IMR-90 (cell line): ENCODE data around the gene TNK1. TPM values are rescaled to one million over a fixed set of nuclear protein-coding genes. Genes with fewer than 3 reads are reported as not detected.

Source experiments
- ATAC-seq: fragments of 200-7000 bp; cut with Tn5 transposase; 2 replicates; pipeline ENCODE4 v1.9.1; 2020; ENCODE audit warnings: low read depth, mild to moderate bottlenecking, moderate library complexity
- BruUV-seq: library from RNA; stranded (reverse); fragments of 400-500 nt; replicated peaks from 2 replicates; lab custom pipeline; 2021; lab: Mats Ljungman, UMichigan
- CTCF ChIA-PET: fragments of 300-600 bp; formaldehyde crosslinking; extraction: SDS; loops from one replicate; lab custom pipeline; 2021; ENCODE audit warnings: antibody characterized with exemption; lab: Yijun Ruan, JAX
- POLR2A ChIA-PET: fragments of 300-600 bp; sonication (Branson Sonifier 250); formaldehyde crosslinking; loops from one replicate; lab custom pipeline; 2022; ENCODE audit warnings: antibody characterized with exemption; ENCODE audit not compliant: unreplicated experiment; lab: Charles Lee
- DNase-seq: peaks from one replicate; pipeline ENCODE4 v3.0.0; 2013
- H2AFZ ChIP-seq: replicated peaks from 2 replicates; pipeline ENCODE3; 2013; ENCODE audit warnings: low read length, mild to moderate bottlenecking; ENCODE audit not compliant: poor library complexity
- H2AK5ac ChIP-seq: 2 replicates; pipeline ENCODE4 v1.6.1; 2013; ENCODE audit warnings: low read depth, low read length, inconsistent platforms
- H2AK9ac ChIP-seq: replicated peaks from 2 replicates; pipeline ENCODE3; 2013; ENCODE audit warnings: mild to moderate bottlenecking, low read depth, low read length, moderate library complexity; ENCODE audit not compliant: poor library complexity
- H2BK120ac ChIP-seq: 2 replicates; pipeline ENCODE4 v1.6.1; 2013; ENCODE audit warnings: low read depth, low read length, inconsistent platforms
- H2BK15ac ChIP-seq: 3 replicates; pipeline ENCODE4 v1.6.1; 2013; ENCODE audit warnings: low read depth, low read length, inconsistent platforms
- H2BK20ac ChIP-seq: 2 replicates; pipeline ENCODE4 v1.6.1; 2013; ENCODE audit warnings: low read depth, mild to moderate bottlenecking, inconsistent platforms, low read length, moderate library complexity
- H2BK5ac ChIP-seq: 2 replicates; pipeline ENCODE4 v1.6.1; 2013; ENCODE audit warnings: mild to moderate bottlenecking, low read depth, low read length, inconsistent platforms; ENCODE audit not compliant: poor library complexity, severe bottlenecking
- H3K14ac ChIP-seq: replicated peaks from 2 replicates; pipeline ENCODE4 v1.6.1; 2013; ENCODE audit warnings: low read depth, low read length, inconsistent platforms
- H3K18ac ChIP-seq: 2 replicates; pipeline ENCODE4 v1.6.1; 2013; ENCODE audit warnings: low read depth, low read length, control low read depth
- H3K23ac ChIP-seq: 2 replicates; pipeline ENCODE4 v1.6.1; 2013; ENCODE audit warnings: low read depth, low read length, inconsistent platforms
- H3K27ac ChIP-seq: 2 replicates; pipeline ENCODE4 v1.5.1; 2013; ENCODE audit warnings: mild to moderate bottlenecking, control low read depth, low read length; ENCODE audit not compliant: insufficient read depth
- H3K27me3 ChIP-seq: 2 replicates; pipeline ENCODE4 v1.6.1; 2013; ENCODE audit warnings: low read length; ENCODE audit not compliant: control insufficient read depth, insufficient read depth
- H3K36me3 ChIP-seq: 2 replicates; pipeline ENCODE4 v1.6.1; 2013; ENCODE audit warnings: low read length, mixed read lengths; ENCODE audit not compliant: control insufficient read depth, insufficient read depth
- H3K4ac ChIP-seq: 2 replicates; pipeline ENCODE4 v1.6.1; 2013; ENCODE audit warnings: low read depth, low read length, inconsistent platforms
- H3K4me1 ChIP-seq: 2 replicates; pipeline ENCODE4 v1.6.1; 2013; ENCODE audit warnings: low read length, mixed read lengths; ENCODE audit not compliant: control insufficient read depth, insufficient read depth
- H3K4me2 ChIP-seq: 2 replicates; pipeline ENCODE4 v1.6.1; 2013; ENCODE audit warnings: low read depth, mild to moderate bottlenecking, control low read depth, low read length, moderate library complexity
- H3K4me3 ChIP-seq: 2 replicates; pipeline ENCODE4 v1.5.1; 2013; ENCODE audit warnings: low read depth, mild to moderate bottlenecking, control low read depth, low read length, moderate library complexity; ENCODE audit not compliant: insufficient read depth
- H3K56ac ChIP-seq: 2 replicates; pipeline ENCODE4 v1.6.1; 2013; ENCODE audit warnings: low read length, inconsistent platforms; ENCODE audit not compliant: insufficient read depth; ENCODE audit errors: extremely low read depth
- H3K79me1 ChIP-seq, 2 experiments: 2 replicates each; pipeline ENCODE4 v1.6.1; 2013; ENCODE audit warnings: low read length in 2 of 2, inconsistent platforms in 1 of 2, low read depth in 1 of 2
- H3K9ac ChIP-seq: 2 replicates; pipeline ENCODE4 v1.6.1; 2013; ENCODE audit warnings: low read depth, low read length, control low read depth
- H3K9me1 ChIP-seq: 2 replicates; pipeline ENCODE4 v1.6.1; 2013; ENCODE audit warnings: low read length, inconsistent platforms; ENCODE audit not compliant: insufficient read depth
- H3K9me3 ChIP-seq: 2 replicates; pipeline ENCODE4 v1.6.1; 2013; ENCODE audit warnings: low read length; ENCODE audit not compliant: control insufficient read depth, insufficient read depth
- H4K20me1 ChIP-seq: 2 replicates; pipeline ENCODE4 v1.6.1; 2013; ENCODE audit warnings: low read length, inconsistent platforms; ENCODE audit not compliant: insufficient read depth
- H4K5ac ChIP-seq: 2 replicates; pipeline ENCODE4 v1.6.1; 2013; ENCODE audit warnings: mild to moderate bottlenecking, low read depth, low read length, control low read depth
- H4K8ac ChIP-seq, 2 experiments: 2 replicates each; pipeline ENCODE4 v1.6.1; 2013; ENCODE audit warnings: low read depth in 2 of 2, low read length in 2 of 2, control low read depth in 1 of 2, inconsistent platforms in 1 of 2
- H4K91ac ChIP-seq: 2 replicates; pipeline ENCODE4 v1.6.1; 2013; ENCODE audit warnings: low read depth, low read length, inconsistent platforms; ENCODE audit not compliant: insufficient read depth
- CHD1 ChIP-seq: IDR thresholded peaks from 2 replicates; pipeline ENCODE4 v1.6.1; 2012; ENCODE audit warnings: low read depth, low read length, improper control_type of control experiment
- FOS ChIP-seq: fragments of 150-350 bp; IDR thresholded peaks from 2 replicates; pipeline ENCODE4 v1.6.1; 2016; ENCODE audit warnings: low read depth, low read length
- MAFK ChIP-seq: IDR thresholded peaks from 2 replicates; pipeline ENCODE4 v1.6.1; 2012; ENCODE audit warnings: low read depth, low read length, improper control_type of control experiment
- MXI1 ChIP-seq: IDR thresholded peaks from 2 replicates; pipeline ENCODE4 v1.6.1; 2012; ENCODE audit warnings: low read depth, mild to moderate bottlenecking, low read length, moderate library complexity, borderline replicate concordance
- NFE2L2 ChIP-seq: fragments of 150-350 bp; IDR thresholded peaks from 2 replicates; pipeline ENCODE4 v1.6.1; 2016; ENCODE audit warnings: low read depth, mild to moderate bottlenecking, low read length
- POLR2A ChIP-seq: IDR thresholded peaks from 2 replicates; pipeline ENCODE4 v1.6.1; 2012; ENCODE audit warnings: mild to moderate bottlenecking, low read depth, low read length
- RAD21 ChIP-seq: IDR thresholded peaks from 2 replicates; pipeline ENCODE4 v1.6.1; 2012; ENCODE audit warnings: low read length, improper control_type of control experiment
- RCOR1 ChIP-seq: IDR thresholded peaks from 2 replicates; pipeline ENCODE4 v1.6.1; 2012; ENCODE audit warnings: mild to moderate bottlenecking, low read length, improper control_type of control experiment; ENCODE audit not compliant: insufficient replicate concordance
- SMC3 ChIP-seq: fragments of 150-350 bp; IDR thresholded peaks from 2 replicates; pipeline ENCODE4 v1.6.1; 2016; ENCODE audit warnings: low read depth, mild to moderate bottlenecking, antibody characterized with exemption, low read length, moderate library complexity
- WGBS, 2 experiments: methylation state at CpG; one replicate each; pipeline versions ENCODE4 v1.1.5 to v1.1.7; 2013; ENCODE audit warnings: missing lambda C conversion rate in 2 of 2; ENCODE audit not compliant: insufficient read length in 1 of 2; ENCODE audit errors: extremely low coverage in 2 of 2; 5-methylcytosine and 5-hydroxymethylcytosine counted together
- dilution Hi-C: fragments of 300-500 bp; cut with HindIII; formaldehyde crosslinking; loops from one replicate; pipeline ENCODE4 v1.14.3; 2018; ENCODE audit warnings: low sequenced_read_pairs; ENCODE audit not compliant: unreplicated experiment
- in situ Hi-C: fragments of 300-500 bp; cut with MboI; formaldehyde crosslinking; loops from 3 replicates; pipeline ENCODE4 v1.14.3; 2019; ENCODE audit warnings: low sequenced_read_pairs, inconsistent platforms, mixed read lengths
- intact Hi-C: fragments of 100-400 bp; cut with micrococcal nuclease; formaldehyde crosslinking; loops from 2 replicates; pipeline ENCODE4 v1.10.0; 2022
- polyA plus RNA-seq, 3 experiments: library from polyadenylated mRNA; depleted of rRNA; stranded (reverse); fragments of >200 nt; gene quantifications; 2 replicates each; pipeline ENCODE4 v1.2.3, GENCODE V29; 2012; ENCODE audit warnings: low replicate concordance in 1 of 3
- total RNA-seq: library from RNA; depleted of rRNA; stranded (reverse); fragments of >200 nt; gene quantifications from 2 replicates; pipeline ENCODE4 v1.2.3, GENCODE V29; 2012
- TF ChIP-seq, protein P1 (sequence below): fragments of 150-350 bp; IDR thresholded peaks from 2 replicates; pipeline ENCODE4 v1.6.1; 2017; ENCODE audit warnings: mild to moderate bottlenecking, antibody characterized with exemption, low read length, low read depth
- TF ChIP-seq, protein P2 (sequence below): fragments of 150-350 bp; IDR thresholded peaks from 2 replicates; pipeline ENCODE4 v1.6.1; 2016; ENCODE audit warnings: low read depth, mild to moderate bottlenecking, low read length, moderate library complexity, borderline replicate concordance

The TNK1 gene
- total and polyA plus RNA-seq, 2 of the 4 experiments (the other 2 are of a cell fraction): 0.44 to 0.54 TPM

DNA sequence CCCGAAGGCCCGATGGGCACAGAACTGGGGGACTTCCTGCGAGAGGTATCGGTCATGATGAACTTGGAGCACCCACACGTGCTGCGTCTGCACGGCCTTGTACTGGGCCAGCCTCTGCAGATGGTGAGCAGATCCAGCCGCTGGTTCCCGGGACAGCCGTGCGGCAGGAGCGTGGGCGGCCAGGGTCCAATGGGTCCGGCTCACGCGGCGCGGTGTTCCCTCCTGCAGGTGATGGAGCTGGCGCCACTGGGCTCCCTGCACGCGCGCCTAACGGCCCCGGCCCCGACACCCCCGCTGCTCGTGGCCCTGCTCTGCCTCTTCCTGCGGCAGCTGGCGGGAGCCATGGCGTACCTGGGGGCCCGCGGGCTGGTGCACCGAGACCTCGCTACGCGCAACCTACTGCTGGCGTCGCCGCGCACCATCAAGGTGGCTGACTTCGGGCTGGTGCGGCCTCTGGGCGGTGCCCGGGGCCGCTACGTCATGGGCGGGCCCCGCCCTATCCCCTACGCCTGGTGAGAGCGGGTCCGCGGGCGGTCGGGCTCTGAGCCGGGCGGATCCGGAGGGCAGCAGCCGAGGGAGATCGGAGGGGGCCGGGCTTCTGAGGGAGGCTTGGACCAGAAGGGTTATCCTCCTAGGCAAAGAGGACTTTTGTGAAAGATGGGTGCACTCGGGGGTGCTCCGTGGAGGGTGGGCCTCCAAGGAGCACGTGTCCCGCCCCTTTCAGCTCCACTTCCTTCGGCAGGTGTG, 3.0 kb downstream of the TNK1 start:
- no peak overlapping the region for H4K91ac ChIP-seq
- peaks cover 8% of the 10 kb centered on the region; the same call in 1 of the 2 replicates for H3K9me3 ChIP-seq
- H4K20me1 ChIP-seq: no peaks in the 10 kb centered on the region
- BruUV-seq: no TSS peak
- 0 out of 2 replicates have a peak overlapping the region, but pooled peaks have one; percentile 20 for H2AK5ac ChIP-seq
- peak overlapping the region; percentile 89 for H2AFZ ChIP-seq
- H3K36me3 ChIP-seq: peaks cover 10% of the 10 kb centered on the region; the same call in 1 of the 2 replicates
- H3K9ac ChIP-seq: no peak overlapping the region
- intact Hi-C loops: no loop called here
- WGBS, 2 experiments: 9% methylated on average over 44 of the region's 65 CpGs; no CpG with 5 or more reads in 1 of the 2 experiments
- ChIA-PET POLR2A (no interaction called here), CTCF (no interaction called here)
- no peak overlapping the region for H4K5ac ChIP-seq
- peaks cover 26% of the 10 kb centered on the region for H3K27me3 ChIP-seq
- peak overlapping the region; percentile 23 for H3K4me3 ChIP-seq
- H2AK9ac ChIP-seq: peak overlapping the region; percentile 33
- H3K18ac ChIP-seq: no peak overlapping the region
- H3K9me1 ChIP-seq: peaks cover 2% of the 10 kb centered on the region; the same call in 1 of the 2 replicates
- DNase-seq (peak; percentile 13), ATAC-seq (peak; percentile 84)
- no peak overlapping the region for H2BK20ac ChIP-seq
- no peak overlapping the region for H3K56ac ChIP-seq
- H3K4me1 ChIP-seq: peaks cover 7% of the 10 kb centered on the region; the same call in 1 of the 2 replicates
- no peak overlapping the region; a peak in 1 of 4 replicates for H4K8ac ChIP-seq
- H3K27ac ChIP-seq: no peak overlapping the region
- H3K4me2 ChIP-seq: peak overlapping the region; percentile 61
- H3K79me1 ChIP-seq: no peaks in the 10 kb centered on the region
- no peak overlapping the region for H3K4ac ChIP-seq
- no peak for TF ChIP-seq RAD21
- TF ChIP-seq POLR2A: no peak
- TF ChIP-seq SMC3: no peak
- TF ChIP-seq FOS: no peak
- TF ChIP-seq, protein P1, sequence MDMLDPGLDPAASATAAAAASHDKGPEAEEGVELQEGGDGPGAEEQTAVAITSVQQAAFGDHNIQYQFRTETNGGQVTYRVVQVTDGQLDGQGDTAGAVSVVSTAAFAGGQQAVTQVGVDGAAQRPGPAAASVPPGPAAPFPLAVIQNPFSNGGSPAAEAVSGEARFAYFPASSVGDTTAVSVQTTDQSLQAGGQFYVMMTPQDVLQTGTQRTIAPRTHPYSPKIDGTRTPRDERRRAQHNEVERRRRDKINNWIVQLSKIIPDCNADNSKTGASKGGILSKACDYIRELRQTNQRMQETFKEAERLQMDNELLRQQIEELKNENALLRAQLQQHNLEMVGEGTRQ: no peak
- TF ChIP-seq, protein P2, sequence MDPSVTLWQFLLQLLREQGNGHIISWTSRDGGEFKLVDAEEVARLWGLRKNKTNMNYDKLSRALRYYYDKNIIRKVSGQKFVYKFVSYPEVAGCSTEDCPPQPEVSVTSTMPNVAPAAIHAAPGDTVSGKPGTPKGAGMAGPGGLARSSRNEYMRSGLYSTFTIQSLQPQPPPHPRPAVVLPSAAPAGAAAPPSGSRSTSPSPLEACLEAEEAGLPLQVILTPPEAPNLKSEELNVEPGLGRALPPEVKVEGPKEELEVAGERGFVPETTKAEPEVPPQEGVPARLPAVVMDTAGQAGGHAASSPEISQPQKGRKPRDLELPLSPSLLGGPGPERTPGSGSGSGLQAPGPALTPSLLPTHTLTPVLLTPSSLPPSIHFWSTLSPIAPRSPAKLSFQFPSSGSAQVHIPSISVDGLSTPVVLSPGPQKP: no peak
- no peak for TF ChIP-seq NFE2L2
- TF ChIP-seq CHD1: no peak
- no peak for TF ChIP-seq MAFK
- TF ChIP-seq MXI1: no peak
- no peak for TF ChIP-seq RCOR1
- no peak overlapping the region; the same call in none of the 2 replicates for H3K23ac ChIP-seq
- no peak overlapping the region for H2BK120ac ChIP-seq
- 0 out of 2 replicates have a peak overlapping the region, but pooled peaks have one; percentile 5 for H3K14ac ChIP-seq
- no peak overlapping the region for H2BK15ac ChIP-seq
- dilution Hi-C loops: no loop called here
- no peak overlapping the region for H2BK5ac ChIP-seq
- in situ Hi-C loops: no loop called here
